Measurements from ENCODE around the gene HNRNPM. TPM values are rescaled to one million over a fixed set of nuclear protein-coding genes. Genes with fewer than 3 reads are reported as not detected.

HNRNPM gene
- total RNA-seq, 1 experiment from 2014 or later, result 468 TPM

DNA sequence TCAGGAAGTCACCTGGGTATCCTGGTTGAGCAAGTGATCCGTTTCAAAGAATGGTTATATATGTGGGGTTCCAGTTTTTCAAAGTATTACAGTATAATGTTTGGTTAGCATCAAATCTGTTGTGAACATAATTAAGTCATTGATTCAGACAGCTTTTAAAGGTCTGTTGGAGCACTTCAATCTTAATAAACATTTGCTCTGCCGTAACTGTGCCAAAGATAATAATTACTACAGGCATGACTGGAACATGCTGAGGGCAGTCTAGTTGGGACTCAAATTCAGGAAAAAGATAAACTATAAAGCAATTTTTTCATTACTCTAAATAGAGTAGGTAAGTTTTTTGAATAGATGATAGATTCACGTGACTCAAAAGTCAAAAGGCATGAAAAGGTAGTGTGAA, 23.3 kb downstream of the HNRNPM start:
- no peak overlapping the region for H3K27ac Mint-ChIP-seq
- no peaks in the 10 kb centered on the region for H3K27me3 Mint-ChIP-seq (ENCODE audit: low read depth)
- no peaks in the 10 kb centered on the region for H3K4me1 ChIP-seq (ENCODE audit: insufficient read depth, low read length)
- no peak overlapping the region for H4K5ac ChIP-seq (ENCODE audit: insufficient read length, low read depth, low read length)
- no peaks in the 10 kb centered on the region for H4K20me1 ChIP-seq (ENCODE audit: control insufficient read depth, insufficient read depth, insufficient read length)
- no peaks in the 10 kb centered on the region for H3K23me2 ChIP-seq (ENCODE audit: insufficient read length, low read depth, low read length, poor library complexity, severe bottlenecking)
- no peak overlapping the region for H3K4ac ChIP-seq (ENCODE audit: low read depth, low read length)
- no peak overlapping the region for H3T11ph ChIP-seq (ENCODE audit: low read length)
- no peaks in the 10 kb centered on the region for H3K9me3 ChIP-seq (ENCODE audit: control insufficient read depth, low read depth, low read length)
- H3K79me2 ChIP-seq (ENCODE audit: insufficient read depth, low read length), result peaks cover 16% of the 10 kb centered on the region; the same call in 1 of the 2 replicates
- no peak overlapping the region for H3K23ac ChIP-seq (ENCODE audit: insufficient read length, low read depth, low read length)
- no peaks in the 10 kb centered on the region for H3K4me1 Mint-ChIP-seq
- peaks cover 11% of the 10 kb centered on the region for H3K79me1 ChIP-seq (ENCODE audit: insufficient read depth, low read depth, low read length, poor library complexity, severe bottlenecking)
- no peak overlapping the region for H2BK15ac ChIP-seq (ENCODE audit: low read depth, low read length)
- H2AFZ ChIP-seq (ENCODE audit: low read length), result no peak overlapping the region
- no peak overlapping the region for H2BK5ac ChIP-seq (ENCODE audit: insufficient read length, low read length)
- H3K4me3 Mint-ChIP-seq, result no peak overlapping the region
- H2BK20ac ChIP-seq (ENCODE audit: low read depth, low read length, poor library complexity, severe bottlenecking), result no peak overlapping the region
- no peak for TF ChIP-seq CTCF (conservative IDR thresholded peaks at IDR 0.05)
- no CpG with 5 or more reads among the region's 3 CpGs for WGBS (ENCODE audit: extremely low coverage, insufficient read length, low lambda C conversion rate)
- H3K9ac ChIP-seq (ENCODE audit: extremely low read depth, insufficient read length, low read length), result no peak overlapping the region
- no peak overlapping the region for H2BK120ac ChIP-seq (ENCODE audit: low read depth, low read length, poor library complexity, severe bottlenecking)
- no peaks in the 10 kb centered on the region for H3K27me3 ChIP-seq (ENCODE audit: insufficient read depth, low read length)
- no peak overlapping the region for H3K18ac ChIP-seq (ENCODE audit: insufficient read length, low read depth, low read length)
- no peak overlapping the region for H4K91ac ChIP-seq (ENCODE audit: insufficient read length, low read depth, low read length)
- no peaks in the 10 kb centered on the region for H3K9me3 Mint-ChIP-seq
- H3K36me3 Mint-ChIP-seq (ENCODE audit: insufficient read depth in 1 of 3, low read depth in 3 of 3), result peaks cover 75 to 98% (median 96%) of the 10 kb centered on the region in 3 experiments
- H3K56ac ChIP-seq (ENCODE audit: insufficient read length, low read depth, low read length), result no peak overlapping the region
- H3K4me2 ChIP-seq (ENCODE audit: insufficient read depth, insufficient read length, low read length), result no peak overlapping the region
- no peak overlapping the region for H2BK12ac ChIP-seq (ENCODE audit: insufficient read length, low read depth, low read length)
- H3K14ac ChIP-seq (ENCODE audit: insufficient read depth, low read length), result no peak overlapping the region
- H4K8ac ChIP-seq (replicated peaks; ENCODE audit: insufficient read length, low read depth, low read length), result no peak overlapping the region
- no peak overlapping the region for H2AK5ac ChIP-seq (ENCODE audit: insufficient read length, low read length)
- no peak overlapping the region for H3K27ac ChIP-seq (ENCODE audit: insufficient read length, low read depth, low read length)
- no peak for DNase-seq

Measured in H9 (cell line).